ENCODE results near the gene MBLAC2.

MBLAC2 gene

GRCh38 chr5:90474235-90475107 is at the start of gene MBLAC2, which contains the start of gene POLR3G:
MBLAC2 (minus strand) TSS chr5:90474771; CDS start chr5:90474292, 479 bp downstream.
POLR3G (plus strand) TSS chr5:90474864; CDS start chr5:90485568, 10,704 bp downstream.
- DNase-seq, result peak; percentile 95

GRCh38 chr5:90519081-90519480 is 44.5 kb upstream of the MBLAC2 start:
- no peak for DNase-seq

- DNase-seq, result no peak
Observed at GRCh38 chr5:90518661-90519060, 44.1 kb upstream of the MBLAC2 start.

DNA sequence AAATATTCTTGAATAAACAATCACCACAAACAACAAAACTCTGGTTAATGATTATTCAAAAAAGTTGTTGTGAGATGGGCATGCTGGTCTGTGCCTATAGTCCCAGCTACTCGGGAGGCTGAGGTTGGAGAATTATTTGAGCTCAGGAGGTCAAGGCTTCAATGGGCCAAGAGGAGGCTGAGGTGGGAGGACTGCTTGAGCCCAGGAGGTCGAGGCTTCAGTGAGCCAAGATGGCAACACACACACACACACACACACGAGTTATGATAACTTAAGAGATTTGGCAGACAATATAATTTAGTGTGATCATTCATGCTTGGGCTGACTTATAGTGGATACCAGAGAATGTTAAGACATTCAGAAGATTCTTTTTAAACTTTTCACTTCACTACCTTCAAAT is 39.9 kb upstream of the MBLAC2 start:
- no peak for DNase-seq

DNA sequence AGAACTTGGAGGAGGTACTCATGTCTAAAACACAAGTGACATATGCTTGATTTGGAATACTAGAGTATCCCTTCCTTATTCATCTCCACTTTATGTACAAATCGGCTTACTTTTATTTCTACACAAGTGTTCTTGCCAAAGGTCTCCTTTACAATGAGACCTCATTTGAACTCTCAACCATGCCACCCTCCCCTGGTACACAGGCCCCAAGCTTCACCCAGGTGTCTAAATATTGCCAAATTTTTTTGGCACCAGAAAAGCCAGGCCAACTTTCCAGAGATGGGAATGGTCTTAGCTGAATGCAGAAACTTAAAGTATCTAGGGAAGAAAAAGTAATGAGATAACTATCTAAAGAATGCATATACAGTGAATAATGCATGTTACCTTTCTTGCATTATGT is 35.9 kb upstream of the MBLAC2 start:
- DNase-seq, result no peak

GRCh38 chr5:90506221-90506620 is 31.6 kb upstream of the MBLAC2 start:
- no peak for DNase-seq

DNA sequence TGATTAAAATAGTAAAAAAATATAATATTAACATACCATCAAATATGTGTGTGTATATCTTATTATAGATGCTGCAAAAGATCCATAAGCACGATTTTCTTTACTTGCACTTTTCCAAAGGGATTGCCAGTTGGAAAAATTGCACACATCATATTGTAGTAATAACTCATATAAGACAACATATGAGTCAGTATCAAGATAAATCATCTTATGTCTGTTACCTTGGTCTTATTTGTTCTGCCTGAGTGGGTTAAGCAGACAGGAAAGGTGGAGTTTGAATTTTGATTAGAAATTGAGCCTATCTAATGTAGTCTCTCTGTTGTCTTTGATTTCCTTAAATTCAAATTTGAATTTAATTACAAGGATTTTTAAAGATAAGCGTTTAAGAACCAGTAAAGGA is 30.2 kb upstream of the MBLAC2 start:
- DNase-seq, result no peak

DNA sequence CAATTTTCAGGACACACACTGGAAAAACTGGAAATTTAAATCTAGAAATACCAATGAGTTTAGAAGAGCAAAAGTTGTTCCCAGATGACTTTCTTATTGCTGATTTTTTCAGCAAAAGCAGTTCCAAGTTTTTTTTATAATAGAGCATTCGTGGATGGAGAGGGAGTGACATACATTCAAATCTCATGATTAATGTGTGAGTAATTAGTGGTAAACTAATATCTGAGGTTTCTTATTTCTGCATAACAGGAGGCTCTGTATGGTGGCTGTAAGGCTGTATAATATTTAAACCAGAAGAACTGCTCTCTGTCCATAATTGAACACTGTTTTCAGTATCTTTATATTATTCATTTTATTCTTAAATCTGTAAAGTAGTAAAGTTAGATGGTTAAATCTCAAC is 29.0 kb upstream of the MBLAC2 start:
- no peak for DNase-seq

- DNase-seq, result no peak
Observed at GRCh38 chr5:90495146-90495545, 20.6 kb upstream of the MBLAC2 start.

- DNase-seq, result no peak
Observed at GRCh38 chr5:90494043-90494442, 19.5 kb upstream of the MBLAC2 start.

GRCh38 chr5:90488791-90489190 is 14.2 kb upstream of the MBLAC2 start:
- DNase-seq, result no peak

DNA sequence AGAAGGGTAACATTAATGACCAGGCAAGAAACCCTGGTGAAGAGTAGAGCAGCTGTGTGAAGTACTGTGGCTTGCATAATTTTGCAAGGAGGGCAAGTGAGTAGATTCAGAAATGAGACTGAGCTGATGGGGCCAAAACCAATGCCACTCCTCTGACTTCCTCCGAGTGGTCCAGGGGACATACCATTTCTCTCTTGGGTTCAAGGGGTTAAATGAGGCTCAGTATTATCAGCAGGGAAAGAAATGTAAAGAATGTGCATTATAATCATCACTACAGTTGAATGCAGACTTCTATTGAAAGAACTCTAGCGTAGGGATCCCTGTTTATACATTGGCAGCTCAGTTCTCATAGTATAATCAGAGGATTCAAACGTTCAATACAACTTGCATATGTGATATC is 10.0 kb upstream of the MBLAC2 start:
- no peak for DNase-seq

DNA sequence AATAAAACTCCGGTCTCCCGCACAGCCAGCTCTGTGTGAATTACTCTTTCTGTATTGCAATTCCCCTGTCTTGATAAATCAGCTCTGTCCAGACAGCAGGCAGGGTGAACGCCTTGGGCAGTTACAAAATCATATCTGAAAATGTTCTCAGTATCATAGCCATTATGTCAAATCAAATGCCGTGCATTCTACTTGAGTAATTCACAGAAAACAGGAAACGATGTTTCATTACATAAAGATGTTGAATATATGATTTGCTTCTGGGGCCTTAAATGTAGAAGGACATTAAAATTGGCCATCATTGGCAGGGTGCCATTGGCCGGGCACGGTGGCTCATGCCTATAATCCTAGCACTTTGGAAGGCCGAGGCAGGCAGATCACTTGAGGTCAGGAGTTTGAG is 8.6 kb upstream of the MBLAC2 start:
- no peak for DNase-seq

DNA sequence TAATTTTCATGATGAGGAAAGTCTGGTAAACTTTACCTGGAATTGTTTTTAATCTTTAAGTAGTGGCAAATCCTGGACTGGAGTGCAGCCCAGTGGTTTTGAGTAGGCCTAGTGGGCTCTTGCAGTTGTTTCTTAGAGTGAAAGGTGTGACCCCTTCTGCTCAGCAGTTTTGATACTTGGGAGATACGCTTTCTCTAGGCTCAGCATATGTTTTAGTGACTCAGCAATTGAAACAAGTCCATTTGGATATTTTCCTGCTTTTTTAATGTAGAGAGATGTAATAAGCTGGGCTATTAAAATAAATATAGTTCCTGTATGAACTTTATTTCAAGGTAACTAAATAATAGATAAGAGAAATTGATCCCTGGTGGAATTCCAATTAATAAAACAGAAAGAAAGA is 6.1 kb upstream of the MBLAC2 start:
- no peak for DNase-seq

GRCh38 chr5:90479611-90480385 is 5.2 kb upstream of the MBLAC2 start:
- DNase-seq, result no peak

DNA sequence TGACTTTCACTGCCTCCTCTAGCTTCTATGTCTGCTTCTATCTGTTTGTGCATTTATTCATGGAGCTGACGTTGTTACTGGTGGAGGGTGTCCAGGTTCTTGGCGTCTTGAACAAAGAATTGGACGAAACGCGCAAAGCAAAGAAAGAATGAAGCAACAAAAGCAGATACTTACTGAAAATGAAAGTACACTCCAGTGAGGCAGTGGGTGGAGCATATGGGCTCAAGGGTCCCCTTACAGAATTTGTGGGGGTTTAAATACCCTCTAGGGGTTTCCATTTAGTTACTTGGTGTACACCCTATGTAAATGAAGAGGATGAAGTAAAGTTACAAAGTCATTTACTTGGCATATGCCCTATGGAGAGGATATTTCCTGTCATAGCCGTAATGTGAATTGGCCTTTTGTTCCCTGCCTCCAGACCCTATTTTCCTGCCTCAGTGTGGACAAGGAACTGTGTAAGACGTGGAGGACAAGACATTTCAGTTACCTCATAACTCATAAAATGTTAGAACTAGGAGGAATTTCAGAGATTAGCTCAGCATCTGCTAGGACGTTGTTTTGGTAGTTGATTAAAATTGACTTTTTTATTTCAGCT is 3.1 kb upstream of the MBLAC2 start:
- no peak for DNase-seq

DNA sequence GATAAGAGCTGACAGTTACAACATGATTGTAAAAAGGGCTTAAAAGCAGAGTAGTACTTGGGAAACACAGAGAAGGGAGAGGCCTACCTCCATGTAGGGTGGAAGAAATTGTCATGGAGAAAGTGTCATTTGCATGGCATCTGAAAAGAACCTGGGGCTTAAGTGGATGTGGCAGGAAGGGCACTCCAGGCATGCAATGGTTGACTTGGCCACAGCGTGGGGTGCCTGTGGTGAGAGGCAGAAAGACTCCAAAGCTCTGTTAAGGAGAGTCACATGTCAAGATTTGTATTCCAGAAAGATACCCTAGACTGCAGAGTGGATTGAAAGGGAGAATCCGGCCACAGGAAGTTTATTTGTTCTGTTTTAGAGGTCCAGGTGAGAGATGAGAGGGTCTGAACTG is 2.5 kb upstream of the MBLAC2 start:
- no peak for DNase-seq

DNA sequence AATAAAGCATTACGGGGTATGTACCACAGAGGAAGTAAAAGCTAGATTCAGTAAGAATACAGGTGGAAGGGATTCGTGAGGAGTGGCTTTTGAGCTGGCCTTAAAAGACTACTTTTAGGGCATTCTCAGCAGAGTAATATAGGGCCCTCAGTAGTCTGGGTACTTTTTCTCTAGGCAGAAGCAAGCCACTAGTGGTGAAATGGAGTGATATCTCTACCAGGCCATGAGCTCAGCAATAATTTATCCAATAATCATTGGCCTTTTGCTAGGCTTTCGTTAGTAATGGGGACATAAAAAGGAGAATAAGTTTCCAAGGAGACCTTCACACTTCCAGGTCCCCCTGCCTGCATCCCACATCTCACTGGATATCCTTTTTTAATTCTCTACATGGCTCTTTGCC is 1.8 kb upstream of the MBLAC2 start:
- no peak for DNase-seq

- DNase-seq, result no peak
Observed at GRCh38 chr5:90475436-90475980, 937 bp upstream of the MBLAC2 start.

- DNase-seq, result peak; percentile 2
Observed at GRCh38 chr5:90473396-90474234, 956 bp downstream of the MBLAC2 start.

DNA sequence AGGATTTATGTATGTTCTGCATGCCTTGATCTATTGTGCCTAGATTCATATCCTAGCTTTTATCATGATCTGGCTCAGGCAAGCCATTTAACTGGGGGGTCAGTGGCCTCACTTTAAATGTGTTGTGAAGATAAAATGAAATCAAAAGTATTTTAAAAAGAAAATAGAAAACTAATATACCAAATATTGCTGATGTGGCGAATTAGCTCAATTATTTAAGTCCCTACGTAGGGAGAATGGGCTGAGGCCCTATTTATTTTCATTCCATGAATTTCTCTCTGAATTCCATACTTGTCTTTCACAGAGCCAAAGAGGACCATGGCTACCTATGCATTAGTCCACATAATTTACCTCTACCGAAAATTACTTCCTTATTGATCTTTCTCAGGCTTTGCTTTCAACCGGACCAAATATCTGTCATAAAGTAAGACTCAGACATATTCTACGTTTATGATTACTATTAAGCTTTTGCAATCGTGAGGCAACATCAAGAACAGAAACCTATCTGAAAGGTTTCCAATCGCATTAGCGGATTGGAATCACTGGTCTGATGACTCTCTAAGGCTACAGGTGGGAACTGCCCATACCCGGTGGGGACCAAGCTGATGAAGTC is 1.7 kb downstream of the MBLAC2 start:
- DNase-seq, result no peak

DNA sequence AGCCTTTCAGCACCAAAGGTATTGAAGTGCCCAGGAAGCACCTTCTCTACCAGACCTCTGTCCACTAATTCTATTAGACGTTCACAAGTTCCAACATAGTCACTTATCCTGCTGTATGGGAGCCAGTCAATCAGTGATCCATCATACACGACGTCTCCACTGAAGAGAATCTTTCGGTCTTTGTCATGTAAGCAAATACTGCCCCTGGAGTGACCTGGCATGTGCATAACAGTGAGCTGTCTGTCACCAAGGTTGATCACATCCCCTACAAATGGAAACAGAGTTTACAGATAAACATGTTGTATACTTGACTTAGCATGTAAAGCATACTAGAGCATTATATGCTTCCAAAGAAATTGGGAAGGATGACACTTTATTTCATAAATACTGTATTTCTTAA is 13.3 kb downstream of the MBLAC2 start:
- no peak for DNase-seq
